BE2C (cell line): ENCODE results near the gene FUS.

Source experiments
- DNase-seq: peaks from one replicate; pipeline ENCODE4 v3.0.0-alpha.2; 2020
- H3K27me3 ChIP-seq: fragments of 250-450 bp; sonication (Bioruptor Pico); 2 replicates; pipeline ENCODE4 v1.5.1; 2020; ENCODE audit warnings: mild to moderate bottlenecking
- H3K36me3 ChIP-seq: fragments of 250-450 bp; sonication (Bioruptor Pico); 2 replicates; pipeline ENCODE4 v1.5.1; 2020; ENCODE audit warnings: mild to moderate bottlenecking
- H3K4me1 ChIP-seq: fragments of 250-450 bp; sonication (Bioruptor Pico); 2 replicates; pipeline ENCODE4 v1.5.1; 2020
- H3K4me3 ChIP-seq: 2 replicates; pipeline ENCODE4 v1.5.1; 2011; ENCODE audit warnings: low read depth, low read length
- H3K9me3 ChIP-seq: fragments of 250-450 bp; sonication (Bioruptor Pico); 2 replicates; pipeline ENCODE4 v1.5.1; 2020
- CTCF ChIP-seq: IDR thresholded peaks from 2 replicates; pipeline ENCODE4 v1.5.1; 2012; ENCODE audit warnings: mild to moderate bottlenecking, low read depth, low read length

The FUS gene

DNA sequence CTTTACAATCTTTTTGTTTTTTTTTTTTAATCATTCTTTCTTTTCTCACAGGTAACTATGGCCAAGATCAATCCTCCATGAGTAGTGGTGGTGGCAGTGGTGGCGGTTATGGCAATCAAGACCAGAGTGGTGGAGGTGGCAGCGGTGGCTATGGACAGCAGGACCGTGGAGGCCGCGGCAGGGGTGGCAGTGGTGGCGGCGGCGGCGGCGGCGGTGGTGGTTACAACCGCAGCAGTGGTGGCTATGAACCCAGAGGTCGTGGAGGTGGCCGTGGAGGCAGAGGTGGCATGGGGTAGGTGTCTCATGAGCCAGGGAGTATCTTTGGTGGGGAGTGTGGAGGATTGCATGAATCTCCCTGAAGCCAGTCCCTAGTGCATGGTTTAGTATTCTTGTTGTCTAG, 4.9 kb downstream of the FUS start:
- Histone ChIP-seq H3K36me3 (peaks cover 89% of the 10 kb centered on the region), H3K27me3 (no peaks in the 10 kb centered on the region), H3K9me3 (no peaks in the 10 kb centered on the region), H3K4me1 (no peaks in the 10 kb centered on the region; the same call in none of the 2 replicates), H3K4me3 (no peak overlapping the region)
- TF ChIP-seq CTCF, result no peak
- no peak for DNase-seq

DNA sequence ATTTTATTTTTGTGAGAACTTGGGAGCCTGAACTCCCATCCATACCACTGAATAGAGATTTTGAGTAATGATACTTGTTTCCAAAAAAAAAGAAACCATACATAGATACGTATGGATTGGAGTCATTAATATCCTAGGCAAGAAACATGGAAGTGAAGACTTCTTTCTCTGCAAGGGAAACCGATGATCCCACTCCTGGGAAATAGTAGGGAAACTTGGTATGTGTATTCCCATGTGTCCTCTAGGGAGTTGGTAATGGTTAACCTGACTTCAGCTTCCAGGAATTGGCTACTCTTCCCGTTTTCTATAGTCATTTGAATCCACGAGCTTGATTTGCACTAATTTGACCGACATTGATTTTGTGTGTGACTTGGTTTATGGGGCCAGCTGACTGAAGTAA, 5.4 kb downstream of the FUS start:
- no peaks in the 10 kb centered on the region for H3K9me3 ChIP-seq
- no peak for DNase-seq
- H3K36me3 ChIP-seq, result peaks cover 94% of the 10 kb centered on the region
- H3K27me3 ChIP-seq, result no peaks in the 10 kb centered on the region
- no peaks in the 10 kb centered on the region; the same call in none of the 2 replicates for H3K4me1 ChIP-seq
- no peak for TF ChIP-seq CTCF
- no peak overlapping the region for H3K4me3 ChIP-seq

- H3K36me3 ChIP-seq, result peaks cover 99% of the 10 kb centered on the region
- H3K9me3 ChIP-seq, result no peaks in the 10 kb centered on the region
- H3K4me3 ChIP-seq, result no peak overlapping the region
- no peak for DNase-seq
- H3K27me3 ChIP-seq, result no peaks in the 10 kb centered on the region
- no peaks in the 10 kb centered on the region; the same call in none of the 2 replicates for H3K4me1 ChIP-seq
- no peak for TF ChIP-seq CTCF
These were observed 6.2 kb downstream of the FUS start for GRCh38 chr16:31186176-31186575.

- no peak for TF ChIP-seq CTCF
- Histone ChIP-seq H3K9me3 (no peaks in the 10 kb centered on the region), H3K4me1 (no peaks in the 10 kb centered on the region; the same call in none of the 2 replicates), H3K36me3 (peaks cover 99% of the 10 kb centered on the region), H3K27me3 (no peaks in the 10 kb centered on the region), H3K4me3 (no peak overlapping the region)
- DNase-seq, result no peak
These were observed 7.2 kb downstream of the FUS start for GRCh38 chr16:31186930-31187807.

DNA sequence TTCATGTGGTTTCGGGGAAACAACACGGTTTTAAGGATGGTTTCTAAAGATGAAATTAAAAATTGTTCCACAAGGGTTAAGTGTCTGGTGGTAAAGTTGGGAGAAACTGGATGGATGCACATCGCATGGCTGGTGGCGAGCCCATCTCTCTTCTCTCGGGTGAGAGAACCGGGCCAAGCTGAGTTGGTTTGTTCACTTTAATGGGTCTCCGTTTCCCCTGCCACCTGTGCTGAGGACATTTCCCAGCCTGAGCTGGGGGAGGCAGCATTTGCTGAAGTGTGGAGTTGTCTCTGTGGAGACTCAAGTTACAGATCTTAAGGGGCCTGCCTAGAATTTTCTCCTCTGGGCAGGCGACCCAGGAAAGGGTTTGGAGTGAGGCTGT, 7.9 kb downstream of the FUS start:
- H3K36me3 ChIP-seq, result peaks cover 99% of the 10 kb centered on the region
- H3K9me3 ChIP-seq, result no peaks in the 10 kb centered on the region
- H3K4me1 ChIP-seq, result no peaks in the 10 kb centered on the region; the same call in 1 of the 2 replicates
- H3K27me3 ChIP-seq, result no peaks in the 10 kb centered on the region
- TF ChIP-seq CTCF, result no peak
- no peak for DNase-seq
- no peak overlapping the region for H3K4me3 ChIP-seq
